ENCODE data around the gene ZNF823. TPM values are rescaled to one million over a fixed set of nuclear protein-coding genes. Genes with fewer than 3 reads are reported as not detected.

ZNF823 gene
- total and polyA plus RNA-seq, 2 of the 13 experiments (the other 11 are each of a cell fraction or from before 2014, with no cell fraction given) = 5.7 to 11.7 TPM

DNA sequence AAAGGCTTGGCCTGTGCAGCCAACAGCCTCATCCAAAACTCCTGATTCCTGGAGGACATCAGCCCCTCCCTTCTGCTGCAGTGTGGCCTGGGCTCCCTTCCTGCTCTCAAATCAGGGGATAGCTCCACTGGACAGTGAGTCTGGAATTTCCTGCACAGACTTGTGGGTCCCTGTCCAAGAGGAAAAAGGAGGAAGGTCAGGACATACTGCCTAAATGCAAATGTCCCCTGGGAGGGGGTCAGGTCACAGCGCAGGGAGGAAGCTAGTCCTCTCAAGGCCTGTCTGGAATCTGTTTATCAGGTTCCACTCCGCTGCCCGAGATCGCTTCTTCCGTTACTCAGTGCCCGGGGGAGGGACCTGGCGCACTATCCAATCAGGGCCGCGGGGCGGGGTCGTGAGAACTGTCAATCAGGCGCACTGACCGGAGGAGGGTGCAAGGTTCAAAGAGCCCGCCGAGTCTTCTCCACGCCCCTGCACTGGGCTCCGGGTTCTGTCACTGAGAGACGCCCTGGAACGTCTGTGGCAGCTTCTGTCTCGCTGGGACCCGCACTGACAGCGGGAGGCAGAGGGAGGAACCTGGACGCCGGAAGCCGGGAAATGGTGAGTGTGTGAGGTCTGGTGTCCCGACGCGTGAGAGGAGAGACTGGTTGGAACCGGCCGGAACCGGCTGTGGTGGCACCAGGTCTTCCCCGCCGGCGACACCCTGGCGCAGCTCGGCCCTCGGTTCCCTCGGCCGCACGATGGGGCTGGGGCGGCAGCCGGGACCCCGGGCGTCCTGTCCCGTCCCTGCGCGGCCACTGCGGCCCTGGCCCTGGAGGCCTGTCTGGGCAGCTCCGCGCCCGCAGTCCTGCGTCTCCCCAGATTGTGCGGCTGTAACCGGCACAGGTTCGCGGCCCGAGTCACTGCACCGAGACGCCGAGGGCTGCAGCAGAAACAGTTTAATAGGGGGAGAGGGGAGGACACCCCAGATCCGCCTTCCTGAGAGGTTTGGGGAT, 28.1 kb upstream of the ZNF823 start, which contains the start of gene ZNF441 (continued):
- TF ChIP-seq, protein P1, sequence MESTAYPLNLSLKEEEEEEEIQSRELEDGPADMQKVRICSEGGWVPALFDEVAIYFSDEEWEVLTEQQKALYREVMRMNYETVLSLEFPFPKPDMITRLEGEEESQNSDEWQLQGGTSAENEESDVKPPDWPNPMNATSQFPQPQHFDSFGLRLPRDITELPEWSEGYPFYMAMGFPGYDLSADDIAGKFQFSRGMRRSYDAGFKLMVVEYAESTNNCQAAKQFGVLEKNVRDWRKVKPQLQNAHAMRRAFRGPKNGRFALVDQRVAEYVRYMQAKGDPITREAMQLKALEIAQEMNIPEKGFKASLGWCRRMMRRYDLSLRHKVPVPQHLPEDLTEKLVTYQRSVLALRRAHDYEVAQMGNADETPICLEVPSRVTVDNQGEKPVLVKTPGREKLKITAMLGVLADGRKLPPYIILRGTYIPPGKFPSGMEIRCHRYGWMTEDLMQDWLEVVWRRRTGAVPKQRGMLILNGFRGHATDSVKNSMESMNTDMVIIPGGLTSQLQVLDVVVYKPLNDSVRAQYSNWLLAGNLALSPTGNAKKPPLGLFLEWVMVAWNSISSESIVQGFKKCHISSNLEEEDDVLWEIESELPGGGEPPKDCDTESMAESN (CRISPR knock-in tag; conservative IDR thresholded peaks at IDR 0.05) = no peak; the same call in 1 of the 2 replicates
- TF ChIP-seq CBX5 (CRISPR knock-in tag; IDR thresholded peaks at IDR 0.05; ENCODE audit: borderline replicate concordance) = peak; percentile 44; the same call in 1 of the 2 replicates
- peak; percentile 42; the same call in 1 of the 2 replicates for TF ChIP-seq RXRA (CRISPR knock-in tag; IDR thresholded peaks at IDR 0.05)
- TF ChIP-seq ZNF660 (CRISPR knock-in tag; IDR thresholded peaks at IDR 0.05; ENCODE audit: borderline replicate concordance, low read depth) = no peak
- TF ChIP-seq ZNF460 (CRISPR knock-in tag; IDR thresholded peaks at IDR 0.05; ENCODE audit: borderline replicate concordance) = no peak; the same call in 1 of the 2 replicates
- no peak for TF ChIP-seq ZNF549 (CRISPR knock-in tag; IDR thresholded peaks at IDR 0.05)
- no peak for TF ChIP-seq ZNF441 (CRISPR knock-in tag; IDR thresholded peaks at IDR 0.05; ENCODE audit: borderline replicate concordance)
- TF ChIP-seq ZNF816 (CRISPR knock-in tag; IDR thresholded peaks at IDR 0.05; ENCODE audit: borderline replicate concordance) = peak; percentile 18; the same call in 1 of the 2 replicates
- 0 out of 2 replicates have a peak, but pooled peaks have one; percentile 30 for TF ChIP-seq KAT7 (CRISPR knock-in tag; IDR thresholded peaks at IDR 0.05; ENCODE audit: borderline replicate concordance)
- TF ChIP-seq, protein P2, sequence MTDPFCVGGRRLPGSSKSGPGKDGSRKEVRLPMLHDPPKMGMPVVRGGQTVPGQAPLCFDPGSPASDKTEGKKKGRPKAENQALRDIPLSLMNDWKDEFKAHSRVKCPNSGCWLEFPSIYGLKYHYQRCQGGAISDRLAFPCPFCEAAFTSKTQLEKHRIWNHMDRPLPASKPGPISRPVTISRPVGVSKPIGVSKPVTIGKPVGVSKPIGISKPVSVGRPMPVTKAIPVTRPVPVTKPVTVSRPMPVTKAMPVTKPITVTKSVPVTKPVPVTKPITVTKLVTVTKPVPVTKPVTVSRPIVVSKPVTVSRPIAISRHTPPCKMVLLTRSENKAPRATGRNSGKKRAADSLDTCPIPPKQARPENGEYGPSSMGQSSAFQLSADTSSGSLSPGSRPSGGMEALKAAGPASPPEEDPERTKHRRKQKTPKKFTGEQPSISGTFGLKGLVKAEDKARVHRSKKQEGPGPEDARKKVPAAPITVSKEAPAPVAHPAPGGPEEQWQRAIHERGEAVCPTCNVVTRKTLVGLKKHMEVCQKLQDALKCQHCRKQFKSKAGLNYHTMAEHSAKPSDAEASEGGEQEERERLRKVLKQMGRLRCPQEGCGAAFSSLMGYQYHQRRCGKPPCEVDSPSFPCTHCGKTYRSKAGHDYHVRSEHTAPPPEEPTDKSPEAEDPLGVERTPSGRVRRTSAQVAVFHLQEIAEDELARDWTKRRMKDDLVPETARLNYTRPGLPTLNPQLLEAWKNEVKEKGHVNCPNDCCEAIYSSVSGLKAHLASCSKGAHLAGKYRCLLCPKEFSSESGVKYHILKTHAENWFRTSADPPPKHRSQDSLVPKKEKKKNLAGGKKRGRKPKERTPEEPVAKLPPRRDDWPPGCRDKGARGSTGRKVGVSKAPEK (CRISPR knock-in tag; IDR thresholded peaks at IDR 0.05; ENCODE audit: borderline replicate concordance) = no peak
- TF ChIP-seq MTA1 (CRISPR knock-in tag; IDR thresholded peaks at IDR 0.05; ENCODE audit: borderline replicate concordance) = peak; percentile 48; the same call in 1 of the 2 replicates
- peak; percentile 63; the same call in 1 of the 2 replicates for TF ChIP-seq ZMYM4 (CRISPR knock-in tag; IDR thresholded peaks at IDR 0.05)
- TF ChIP-seq, protein P3, sequence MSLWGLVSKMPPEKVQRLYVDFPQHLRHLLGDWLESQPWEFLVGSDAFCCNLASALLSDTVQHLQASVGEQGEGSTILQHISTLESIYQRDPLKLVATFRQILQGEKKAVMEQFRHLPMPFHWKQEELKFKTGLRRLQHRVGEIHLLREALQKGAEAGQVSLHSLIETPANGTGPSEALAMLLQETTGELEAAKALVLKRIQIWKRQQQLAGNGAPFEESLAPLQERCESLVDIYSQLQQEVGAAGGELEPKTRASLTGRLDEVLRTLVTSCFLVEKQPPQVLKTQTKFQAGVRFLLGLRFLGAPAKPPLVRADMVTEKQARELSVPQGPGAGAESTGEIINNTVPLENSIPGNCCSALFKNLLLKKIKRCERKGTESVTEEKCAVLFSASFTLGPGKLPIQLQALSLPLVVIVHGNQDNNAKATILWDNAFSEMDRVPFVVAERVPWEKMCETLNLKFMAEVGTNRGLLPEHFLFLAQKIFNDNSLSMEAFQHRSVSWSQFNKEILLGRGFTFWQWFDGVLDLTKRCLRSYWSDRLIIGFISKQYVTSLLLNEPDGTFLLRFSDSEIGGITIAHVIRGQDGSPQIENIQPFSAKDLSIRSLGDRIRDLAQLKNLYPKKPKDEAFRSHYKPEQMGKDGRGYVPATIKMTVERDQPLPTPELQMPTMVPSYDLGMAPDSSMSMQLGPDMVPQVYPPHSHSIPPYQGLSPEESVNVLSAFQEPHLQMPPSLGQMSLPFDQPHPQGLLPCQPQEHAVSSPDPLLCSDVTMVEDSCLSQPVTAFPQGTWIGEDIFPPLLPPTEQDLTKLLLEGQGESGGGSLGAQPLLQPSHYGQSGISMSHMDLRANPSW (CRISPR knock-in tag; IDR thresholded peaks at IDR 0.05; ENCODE audit: borderline replicate concordance) = no peak; the same call in 1 of the 2 replicates
- no peak for TF ChIP-seq JARID2 (CRISPR knock-in tag; IDR thresholded peaks at IDR 0.05; ENCODE audit: insufficient replicate concordance)
- no peak for TF ChIP-seq DNMT1 (CRISPR knock-in tag; IDR thresholded peaks at IDR 0.05)
